DMS 273 (cell line): ENCODE data around the gene OR2A14.
A peak's percentile ranks its signal among the peaks of the same experiment; 100 is the strongest.
"Not testable (repeated sequence)": the region's sequence is repeated elsewhere in the genome, so short reads cannot be mapped to it uniquely, and the experiment has no call there.

Experiments
- DNase-seq: peaks from one replicate; lab custom pipeline; 2025; ENCODE audit not compliant: unreplicated experiment; lab: John Stamatoyannopoulos, UW

The OR2A14 gene

GRCh38 chr7:144144426-144144825 is 21.4 kb downstream of the OR2A14 start:
- DNase-seq, result no peak

- DNase-seq, result no peak
Observed at GRCh38 chr7:144148224-144148827, 25.4 kb downstream of the OR2A14 start.

- DNase-seq, result no peak
Observed at GRCh38 chr7:144158861-144159260, 35.9 kb downstream of the OR2A14 start.

GRCh38 chr7:144164784-144165183 is 41.8 kb downstream of the OR2A14 start:
- no peak for DNase-seq

- not testable (repeated sequence) for DNase-seq
Observed at GRCh38 chr7:144171594-144172350, 48.8 kb downstream of the OR2A14 start.

GRCh38 chr7:144174613-144175012 is 51.6 kb downstream of the OR2A14 start:
- no peak for DNase-seq

GRCh38 chr7:144178380-144179164 is 55.6 kb downstream of the OR2A14 start:
- DNase-seq, result peak; percentile 41

- DNase-seq, result not testable (repeated sequence)
Observed at GRCh38 chr7:144179165-144179479, 56.1 kb downstream of the OR2A14 start.
